Measurements from ENCODE around the gene IFNL1.

Gene IFNL1

GRCh38 chr19:39257227-39257626 lies 39.0 kb upstream of the IFNL1 start:
- H3K9me2 ChIP-seq (replicated peaks; ENCODE audit: insufficient read depth, low read length), result no peaks in the 10 kb centered on the region
- TF ChIP-seq EZH2 (optimal IDR thresholded peaks at IDR 0.05; ENCODE audit: low read depth, low read length), result no peak
- no peak for TF ChIP-seq EZH2phosphoT487 (IDR thresholded peaks at IDR 0.05; ENCODE audit: low read length)
- no peak for TF ChIP-seq CTCF (IDR thresholded peaks at IDR 0.05; ENCODE audit: low read length)
- H3K9ac ChIP-seq (ENCODE audit: low read length), result no peak overlapping the region
- no peak overlapping the region for H2AFZ ChIP-seq (ENCODE audit: low read length)
- H3K36me3 ChIP-seq (replicated peaks; ENCODE audit: insufficient read depth, low read length), result no peaks in the 10 kb centered on the region
- H3K27me3 ChIP-seq (replicated peaks; ENCODE audit: insufficient read depth, low read length), result peaks cover 53% of the 10 kb centered on the region
- no peak overlapping the region for H3K4me2 ChIP-seq (ENCODE audit: low read depth, low read length)
- H3K27ac ChIP-seq (ENCODE audit: low read length), result no peak overlapping the region
- no peaks in the 10 kb centered on the region for H3K79me2 ChIP-seq (ENCODE audit: low read length)
- H4K20me1 ChIP-seq (ENCODE audit: insufficient read depth, low read length), result no peaks in the 10 kb centered on the region
- DNase-seq, result no peak
- no peak overlapping the region for H3K4me3 ChIP-seq (ENCODE audit: low read length)
- no peaks in the 10 kb centered on the region for H3K4me1 ChIP-seq (ENCODE audit: low read length)
- H3K9me3 ChIP-seq (replicated peaks; ENCODE audit: insufficient read depth, low read length), result no peaks in the 10 kb centered on the region
- no peaks in the 10 kb centered on the region for H3F3A ChIP-seq (ENCODE audit: insufficient read depth, low read length)

GRCh38 chr19:39261704-39262103 lies 34.5 kb upstream of the IFNL1 start:
- Histone ChIP-seq H4K20me1 (ENCODE audit: insufficient read depth, low read length) (no peaks in the 10 kb centered on the region), H2AFZ (ENCODE audit: low read length) (no peak overlapping the region), H3K4me2 (ENCODE audit: low read depth, low read length) (no peak overlapping the region), H3K36me3 (replicated peaks; ENCODE audit: insufficient read depth, low read length) (no peaks in the 10 kb centered on the region), H3K4me3 (ENCODE audit: low read length) (no peak overlapping the region), H3F3A (ENCODE audit: insufficient read depth, low read length) (no peaks in the 10 kb centered on the region), H3K9ac (ENCODE audit: low read length) (no peak overlapping the region), H3K4me1 (ENCODE audit: low read length) (no peaks in the 10 kb centered on the region), H3K79me2 (ENCODE audit: low read length) (no peaks in the 10 kb centered on the region), H3K9me2 (replicated peaks; ENCODE audit: insufficient read depth, low read length) (no peaks in the 10 kb centered on the region), H3K27ac (ENCODE audit: low read length) (no peak overlapping the region), H3K9me3 (replicated peaks; ENCODE audit: insufficient read depth, low read length) (no peaks in the 10 kb centered on the region), H3K27me3 (replicated peaks; ENCODE audit: insufficient read depth, low read length) (peaks cover 46% of the 10 kb centered on the region)
- no peak for TF ChIP-seq CTCF (IDR thresholded peaks at IDR 0.05; ENCODE audit: low read length)
- TF ChIP-seq EZH2phosphoT487 (IDR thresholded peaks at IDR 0.05; ENCODE audit: low read length), result no peak
- TF ChIP-seq EZH2 (optimal IDR thresholded peaks at IDR 0.05; ENCODE audit: low read depth, low read length), result no peak
- no peak for DNase-seq

- TF ChIP-seq EZH2 (optimal IDR thresholded peaks at IDR 0.05; ENCODE audit: low read depth, low read length) (no peak), EZH2phosphoT487 (IDR thresholded peaks at IDR 0.05; ENCODE audit: low read length) (no peak), CTCF (IDR thresholded peaks at IDR 0.05; ENCODE audit: low read length) (no peak)
- Histone ChIP-seq H3K9me3 (replicated peaks; ENCODE audit: insufficient read depth, low read length) (no peaks in the 10 kb centered on the region), H3K9me2 (replicated peaks; ENCODE audit: insufficient read depth, low read length) (no peaks in the 10 kb centered on the region), H3K4me1 (ENCODE audit: low read length) (no peaks in the 10 kb centered on the region), H3K36me3 (replicated peaks; ENCODE audit: insufficient read depth, low read length) (no peaks in the 10 kb centered on the region), H3F3A (ENCODE audit: insufficient read depth, low read length) (no peaks in the 10 kb centered on the region), H3K4me2 (ENCODE audit: low read depth, low read length) (no peak overlapping the region), H2AFZ (ENCODE audit: low read length) (no peak overlapping the region), H3K27ac (ENCODE audit: low read length) (no peak overlapping the region), H3K27me3 (replicated peaks; ENCODE audit: insufficient read depth, low read length) (peaks cover 46% of the 10 kb centered on the region), H4K20me1 (ENCODE audit: insufficient read depth, low read length) (no peaks in the 10 kb centered on the region), H3K4me3 (ENCODE audit: low read length) (no peak overlapping the region), H3K79me2 (ENCODE audit: low read length) (no peaks in the 10 kb centered on the region), H3K9ac (ENCODE audit: low read length) (no peak overlapping the region)
- DNase-seq, result no peak
Observed at GRCh38 chr19:39262496-39262895, 33.7 kb upstream of the IFNL1 start.

Data from MM.1S (cell line).